Parathyroid adenoma (tissue), 2 donors: ENCODE measurements around the gene MYO15B.

Experiments
- H2AFZ ChIP-seq: fragments of 300-600 bp; sonication (generic); one replicate; pipeline ENCODE4 v1.7.0; 2017; ENCODE audit warnings: antibody characterized with exemption, mild to moderate bottlenecking
- H3K27ac ChIP-seq: fragments of 300-600 bp; sonication (generic); one replicate; pipeline ENCODE4 v1.7.0; 2017
- H3K27me3 ChIP-seq: fragments of 300-600 bp; sonication (generic); one replicate; pipeline ENCODE4 v1.7.0; 2017; ENCODE audit warnings: low read length; ENCODE audit not compliant: control insufficient read depth, insufficient read depth
- H3K36me3 ChIP-seq: fragments of 300-600 bp; sonication (generic); one replicate; pipeline ENCODE4 v1.7.0; 2017; ENCODE audit warnings: low read length; ENCODE audit not compliant: control insufficient read depth, insufficient read depth
- H3K4me1 ChIP-seq: fragments of 300-600 bp; sonication (generic); one replicate; pipeline ENCODE4 v1.7.0; 2017; ENCODE audit warnings: control low read depth
- H3K4me2 ChIP-seq: fragments of 300-600 bp; sonication (generic); one replicate; pipeline ENCODE4 v1.7.0; 2017; ENCODE audit warnings: low read length
- H3K4me3 ChIP-seq: fragments of 300-600 bp; sonication (generic); one replicate; pipeline ENCODE4 v1.7.0; 2017; ENCODE audit warnings: low read depth, low read length
- H3K79me2 ChIP-seq: fragments of 300-600 bp; sonication (generic); one replicate; pipeline ENCODE4 v1.7.0; 2017; ENCODE audit warnings: control low read depth
- H3K9ac ChIP-seq: fragments of 300-600 bp; sonication (generic); one replicate; pipeline ENCODE4 v1.7.0; 2017; ENCODE audit warnings: mild to moderate bottlenecking
- H3K9me3 ChIP-seq: fragments of 300-600 bp; sonication (generic); one replicate; pipeline ENCODE4 v1.7.0; 2017; ENCODE audit warnings: low read length; ENCODE audit not compliant: control insufficient read depth
- CTCF ChIP-seq: fragments of 300-600 bp; sonication (generic); IDR thresholded peaks from one replicate; pipeline ENCODE4 v1.7.0; 2017; ENCODE audit warnings: antibody characterized with exemption, mild to moderate bottlenecking
- donor health status: primary hyperparathyroidism.

Gene MYO15B

GRCh38 chr17:75626496-75627038, 39.0 kb downstream of the MYO15B start:
- Histone ChIP-seq H3K27me3 (no peaks in the 10 kb centered on the region), H3K9ac (no peak overlapping the region), H3K36me3 (no peaks in the 10 kb centered on the region), H3K4me2 (no peak overlapping the region), H2AFZ (no peak overlapping the region), H3K4me1 (peaks cover 2% of the 10 kb centered on the region), H3K4me3 (no peak overlapping the region), H3K9me3 (no peaks in the 10 kb centered on the region), H3K79me2 (peaks cover 2% of the 10 kb centered on the region), H3K27ac (no peak overlapping the region)
- TF ChIP-seq CTCF, result no peak

DNA sequence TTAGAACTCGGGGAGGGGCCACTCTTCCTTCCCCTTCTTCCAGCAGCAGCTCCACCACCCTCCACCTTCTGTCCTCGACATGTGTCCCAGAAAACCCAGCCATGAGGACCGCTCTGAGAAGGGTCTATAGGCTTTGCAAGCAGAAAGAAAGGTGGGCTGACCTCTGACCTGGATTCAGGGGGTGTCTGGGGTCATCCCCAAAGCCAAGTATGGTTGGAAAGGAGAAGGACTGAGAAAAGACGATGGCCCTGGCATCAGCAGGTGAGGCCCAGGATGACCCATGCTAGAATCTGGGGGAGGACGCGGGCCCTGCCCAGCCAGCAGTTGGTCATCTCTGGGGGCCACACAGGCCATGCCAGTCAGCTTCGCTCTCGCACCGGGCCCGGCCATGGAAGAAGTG, 39.5 kb downstream of the MYO15B start:
- Histone ChIP-seq H2AFZ (no peak overlapping the region), H3K4me3 (no peak overlapping the region), H3K9me3 (no peaks in the 10 kb centered on the region), H3K27me3 (no peaks in the 10 kb centered on the region), H3K27ac (no peak overlapping the region), H3K4me2 (no peak overlapping the region), H3K36me3 (no peaks in the 10 kb centered on the region), H3K9ac (no peak overlapping the region), H3K4me1 (peaks cover 2% of the 10 kb centered on the region), H3K79me2 (peaks cover 2% of the 10 kb centered on the region)
- no peak for TF ChIP-seq CTCF

- no peaks in the 10 kb centered on the region for H3K27me3 ChIP-seq
- no peaks in the 10 kb centered on the region for H3K36me3 ChIP-seq
- no peak overlapping the region for H3K27ac ChIP-seq
- no peak overlapping the region for H3K9ac ChIP-seq
- H3K79me2 ChIP-seq, result peaks cover 2% of the 10 kb centered on the region
- no peak for TF ChIP-seq CTCF
- no peak overlapping the region for H3K4me3 ChIP-seq
- no peaks in the 10 kb centered on the region for H3K9me3 ChIP-seq
- H3K4me1 ChIP-seq, result peaks cover 4% of the 10 kb centered on the region
- H2AFZ ChIP-seq, result no peak overlapping the region
- H3K4me2 ChIP-seq, result no peak overlapping the region
Observed at GRCh38 chr17:75628425-75628824, 40.8 kb downstream of the MYO15B start.

GRCh38 chr17:75629157-75629556, 41.6 kb downstream of the MYO15B start:
- Histone ChIP-seq H3K4me1 (peaks cover 11% of the 10 kb centered on the region), H3K27me3 (no peaks in the 10 kb centered on the region), H3K36me3 (no peaks in the 10 kb centered on the region), H3K9me3 (no peaks in the 10 kb centered on the region), H2AFZ (no peak overlapping the region), H3K27ac (no peak overlapping the region), H3K4me2 (no peak overlapping the region), H3K4me3 (no peak overlapping the region), H3K79me2 (peaks cover 2% of the 10 kb centered on the region), H3K9ac (no peak overlapping the region)
- no peak for TF ChIP-seq CTCF

- H3K9me3 ChIP-seq, result no peaks in the 10 kb centered on the region
- no peak overlapping the region for H2AFZ ChIP-seq
- H3K36me3 ChIP-seq, result no peaks in the 10 kb centered on the region
- no peak overlapping the region for H3K4me3 ChIP-seq
- TF ChIP-seq CTCF, result no peak
- H3K4me2 ChIP-seq, result no peak overlapping the region
- H3K27me3 ChIP-seq, result no peaks in the 10 kb centered on the region
- H3K27ac ChIP-seq, result no peak overlapping the region
- no peak overlapping the region for H3K9ac ChIP-seq
- peaks cover 14% of the 10 kb centered on the region for H3K4me1 ChIP-seq
- peaks cover 2% of the 10 kb centered on the region for H3K79me2 ChIP-seq
Observed at GRCh38 chr17:75630071-75630917, 42.7 kb downstream of the MYO15B start.
